Colonic mucosa (tissue), 4 donors: ENCODE results near the gene IL1A. TPM values are rescaled to one million over a fixed set of nuclear protein-coding genes. Genes with fewer than 3 reads are reported as not detected.

Experiments
- DNase-seq: peaks from one replicate; pipeline ENCODE4 v3.0.0-alpha.2; 2020
- H3K27ac ChIP-seq: fragments of 200-600 bp; one replicate; pipeline ENCODE4 v1.8.0; 2021
- H3K27me3 ChIP-seq: fragments of 200-600 bp; one replicate; pipeline ENCODE4 v1.8.0; 2021
- H3K36me3 ChIP-seq: fragments of 200-600 bp; one replicate; pipeline ENCODE4 v1.8.0; 2021
- H3K4me1 ChIP-seq: fragments of 200-600 bp; one replicate; pipeline ENCODE4 v1.8.0; 2021; ENCODE audit warnings: mild to moderate bottlenecking
- H3K4me3 ChIP-seq: fragments of 200-600 bp; one replicate; pipeline ENCODE4 v1.8.0; 2021
- H3K9ac ChIP-seq, 2 donors: one replicate each; pipeline ENCODE4 v1.7.0; 2013; ENCODE audit warnings: control low read depth in 2 of 2, low read depth in 2 of 2, low read length in 2 of 2
- H3K9me3 ChIP-seq: fragments of 200-600 bp; one replicate; pipeline ENCODE4 v1.8.0; 2021
- intact Hi-C: fragments of 100-400 bp; cut with DNase I; formaldehyde crosslinking; loops from one replicate; pipeline ENCODE4 v1.14.1; 2022
- total RNA-seq, 2 donors: library from RNA; stranded (reverse); fragmentation: NEBNext Ultra II Directional in 1 of 2; extraction: Animal tissue kit (Norgen Biotek cat#: 25700) in 1 of 2; gene quantifications; one replicate each; pipeline ENCODE4 v1.2.1, GENCODE V29; 2021
- TF ChIP-seq, protein P1 (sequence below): fragments of 200-600 bp; IDR thresholded peaks from one replicate; pipeline ENCODE4 v1.8.0; 2022; ENCODE audit warnings: antibody characterized with exemption, mild to moderate bottlenecking
- donor health status: healthy.
- donor health status: DM: no; HTN: no; CAD: no.
- donor health status: DM: no; HTN: no; CAD: no.

Gene IL1A
- total RNA-seq, 2 donors from 2014 or later: 0.45 TPM; not detected in 1

DNA sequence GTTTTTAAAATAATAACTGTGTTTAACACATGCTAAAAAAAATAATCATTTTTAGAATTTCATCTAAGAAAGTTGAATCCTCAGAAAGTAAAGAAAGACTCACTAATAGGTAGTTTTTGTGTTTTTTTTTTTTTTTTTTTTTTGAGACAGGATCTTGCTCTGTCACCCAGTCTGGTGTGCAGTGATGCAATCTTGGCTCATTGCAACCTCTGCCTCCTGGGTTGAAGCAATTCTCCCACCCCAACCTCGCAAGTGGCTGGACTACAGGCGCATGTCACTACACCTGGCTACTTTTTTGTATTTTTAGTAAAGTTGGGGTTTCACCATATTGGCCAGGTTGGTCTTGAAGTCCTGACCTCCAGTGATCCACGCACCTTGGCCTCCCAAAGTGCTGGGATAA, 27.0 kb downstream of the IL1A start:
- no peaks in the 10 kb centered on the region for H3K36me3 ChIP-seq
- intact Hi-C loops: no loop called here
- TF ChIP-seq, protein P1, sequence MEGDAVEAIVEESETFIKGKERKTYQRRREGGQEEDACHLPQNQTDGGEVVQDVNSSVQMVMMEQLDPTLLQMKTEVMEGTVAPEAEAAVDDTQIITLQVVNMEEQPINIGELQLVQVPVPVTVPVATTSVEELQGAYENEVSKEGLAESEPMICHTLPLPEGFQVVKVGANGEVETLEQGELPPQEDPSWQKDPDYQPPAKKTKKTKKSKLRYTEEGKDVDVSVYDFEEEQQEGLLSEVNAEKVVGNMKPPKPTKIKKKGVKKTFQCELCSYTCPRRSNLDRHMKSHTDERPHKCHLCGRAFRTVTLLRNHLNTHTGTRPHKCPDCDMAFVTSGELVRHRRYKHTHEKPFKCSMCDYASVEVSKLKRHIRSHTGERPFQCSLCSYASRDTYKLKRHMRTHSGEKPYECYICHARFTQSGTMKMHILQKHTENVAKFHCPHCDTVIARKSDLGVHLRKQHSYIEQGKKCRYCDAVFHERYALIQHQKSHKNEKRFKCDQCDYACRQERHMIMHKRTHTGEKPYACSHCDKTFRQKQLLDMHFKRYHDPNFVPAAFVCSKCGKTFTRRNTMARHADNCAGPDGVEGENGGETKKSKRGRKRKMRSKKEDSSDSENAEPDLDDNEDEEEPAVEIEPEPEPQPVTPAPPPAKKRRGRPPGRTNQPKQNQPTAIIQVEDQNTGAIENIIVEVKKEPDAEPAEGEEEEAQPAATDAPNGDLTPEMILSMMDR: no peak
- no peaks in the 10 kb centered on the region for H3K9me3 ChIP-seq
- no peak overlapping the region for H3K27ac ChIP-seq
- no peak overlapping the region for H3K4me3 ChIP-seq
- H3K27me3 ChIP-seq: no peaks in the 10 kb centered on the region
- DNase-seq: no peak
- no peaks in the 10 kb centered on the region for H3K4me1 ChIP-seq
- H3K9ac ChIP-seq: no peak overlapping the region

DNA sequence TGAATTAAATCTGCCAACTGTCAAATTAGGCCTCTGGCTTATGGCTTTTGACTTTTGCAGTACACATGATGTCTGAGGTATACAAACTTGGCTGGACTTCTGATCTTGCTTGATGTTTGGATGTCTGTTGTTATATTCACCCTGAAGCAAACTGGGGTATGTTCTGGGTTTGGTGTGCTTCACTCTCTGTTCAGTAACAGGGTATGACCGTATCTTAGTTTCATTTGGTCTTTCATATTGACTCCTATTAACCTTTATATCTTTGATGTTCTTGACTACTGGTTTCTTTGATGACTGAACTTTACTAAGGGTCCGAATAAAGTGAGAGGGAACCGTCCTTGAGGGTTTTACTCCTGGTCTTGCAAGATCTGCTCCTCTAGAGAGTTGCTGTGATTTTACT, 28.1 kb downstream of the IL1A start:
- no peaks in the 10 kb centered on the region for H3K4me1 ChIP-seq
- TF ChIP-seq, protein P1: no peak
- no peaks in the 10 kb centered on the region for H3K9me3 ChIP-seq
- no peak for DNase-seq
- no peaks in the 10 kb centered on the region for H3K27me3 ChIP-seq
- H3K27ac ChIP-seq: no peak overlapping the region
- no peak overlapping the region for H3K4me3 ChIP-seq
- no peaks in the 10 kb centered on the region for H3K36me3 ChIP-seq
- H3K9ac ChIP-seq: no peak overlapping the region
- intact Hi-C loops: no loop called here

DNA sequence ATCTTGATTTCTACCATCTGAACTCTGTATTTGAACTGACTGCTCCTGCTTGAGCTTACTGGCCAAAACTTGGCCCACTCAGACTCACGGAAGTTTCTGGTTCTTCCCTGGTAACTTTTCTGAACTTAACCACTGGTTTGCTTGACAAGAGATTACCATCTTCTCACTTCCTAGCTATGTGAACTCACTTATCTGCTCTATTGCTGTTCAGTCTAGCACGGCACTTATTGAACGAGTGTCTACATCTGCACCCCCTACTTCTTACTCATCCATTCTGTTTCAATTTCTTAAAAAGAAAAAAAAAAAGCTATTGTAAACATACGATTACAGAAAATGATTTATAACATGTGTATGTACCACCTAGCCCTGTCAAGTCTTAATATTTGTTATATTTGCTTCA, 28.8 kb downstream of the IL1A start:
- no peak for DNase-seq
- Histone ChIP-seq H3K27me3 (no peaks in the 10 kb centered on the region), H3K9me3 (no peaks in the 10 kb centered on the region), H3K27ac (no peak overlapping the region), H3K4me1 (no peaks in the 10 kb centered on the region), H3K36me3 (no peaks in the 10 kb centered on the region), H3K9ac (no peak overlapping the region), H3K4me3 (no peak overlapping the region)
- intact Hi-C loops: no loop called here
- TF ChIP-seq, protein P1: no peak

GRCh38 chr2:112754564-112754963, 29.7 kb downstream of the IL1A start:
- H3K36me3 ChIP-seq: no peaks in the 10 kb centered on the region
- H3K4me1 ChIP-seq: no peaks in the 10 kb centered on the region
- H3K4me3 ChIP-seq: no peak overlapping the region
- H3K27ac ChIP-seq: no peak overlapping the region
- TF ChIP-seq, protein P1: no peak
- no peaks in the 10 kb centered on the region for H3K9me3 ChIP-seq
- DNase-seq: no peak
- no peaks in the 10 kb centered on the region for H3K27me3 ChIP-seq
- intact Hi-C loops: no loop called here
- no peak overlapping the region for H3K9ac ChIP-seq

DNA sequence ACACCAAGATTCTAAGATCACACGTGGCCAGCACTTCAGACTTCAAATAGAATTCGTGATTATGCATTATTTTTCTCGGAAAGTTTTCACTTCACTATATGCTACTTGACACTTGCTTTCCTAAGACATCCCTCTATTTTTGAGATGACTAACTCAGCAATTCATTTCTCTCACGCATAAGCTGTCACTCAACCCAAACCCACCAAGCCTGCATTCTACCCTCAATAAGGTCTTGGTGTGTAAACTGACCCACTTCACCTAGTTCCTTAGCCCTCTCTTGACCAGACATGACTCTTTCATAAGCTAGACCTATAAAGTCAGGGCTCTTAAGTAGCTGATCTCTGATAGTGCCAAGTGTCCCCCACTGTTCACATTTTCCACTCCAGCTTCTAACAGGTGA, 31.6 kb downstream of the IL1A start:
- intact Hi-C loops: no loop called here
- TF ChIP-seq, protein P1: no peak
- H3K27ac ChIP-seq: no peak overlapping the region

More for the DNA sequence above, 31.6 kb downstream of the IL1A start:
- no peak for DNase-seq
- no peak overlapping the region for H3K9ac ChIP-seq
- no peaks in the 10 kb centered on the region for H3K4me1 ChIP-seq
- no peaks in the 10 kb centered on the region for H3K27me3 ChIP-seq
- H3K4me3 ChIP-seq: no peak overlapping the region
- H3K36me3 ChIP-seq: no peaks in the 10 kb centered on the region
- no peaks in the 10 kb centered on the region for H3K9me3 ChIP-seq
